Naive thymus-derived CD8-positive, alpha-beta T cell (primary cell): ENCODE data around the gene PDZD7. TPM values are rescaled to one million over a fixed set of nuclear protein-coding genes. Genes with fewer than 3 reads are reported as not detected.

ENCODE experiments used
- ATAC-seq, 2 donors: fragments of 150-1000 bp; cut with Tn5 transposase in 1 of 2; sonication (Bioruptor Pico), chemical (Tn5 transposase) in 1 of 2; 1 replicate in 1 of 2; 2 replicates in 1 of 2; pipeline ENCODE4 v1.10.0; 2021; ENCODE audit warnings: mild to moderate bottlenecking in 2 of 2, moderate library complexity in 2 of 2
- POLR2A ChIA-PET: fragments of 350-600 bp; sonication (Branson Sonifier 250); formaldehyde crosslinking; loops from one replicate; lab custom pipeline; 2021; ENCODE audit warnings: antibody characterized with exemption; lab: Charles Lee
- DNase-seq, 10 donors: peaks; one replicate each; pipeline versions ENCODE4 v3.0.0 to v3.0.0-alpha.2; 2020 to 2022
- H3K27ac Mint-ChIP-seq, 10 donors: one replicate each; pipeline ENCODE4 v1.8.0; 2020 to 2022; ENCODE audit warnings: mild to moderate bottlenecking in 10 of 10, mixed read lengths in 10 of 10, moderate library complexity in 4 of 10, inconsistent platforms in 1 of 10
- H3K27me3 Mint-ChIP-seq, 5 donors: one replicate each; pipeline ENCODE4 v1.8.0; 2021 to 2022; ENCODE audit warnings: mixed read lengths in 5 of 5
- H3K36me3 Mint-ChIP-seq, 3 donors: one replicate each; pipeline ENCODE4 v1.8.0; 2020 to 2022; ENCODE audit warnings: mixed read lengths in 3 of 3, mild to moderate bottlenecking in 2 of 3, inconsistent platforms in 1 of 3
- H3K4me1 Mint-ChIP-seq, 4 donors: one replicate each; pipeline ENCODE4 v1.8.0; 2021 to 2022; ENCODE audit warnings: mixed read lengths in 4 of 4
- H3K4me3 Mint-ChIP-seq, 10 donors: one replicate each; pipeline ENCODE4 v1.8.0; 2020 to 2022; ENCODE audit warnings: mild to moderate bottlenecking in 10 of 10, mixed read lengths in 10 of 10, moderate library complexity in 6 of 10, inconsistent platforms in 1 of 10
- H3K9me3 Mint-ChIP-seq, 9 donors: one replicate each; pipeline ENCODE4 v1.8.0; 2020 to 2022; ENCODE audit warnings: mixed read lengths in 9 of 9, mild to moderate bottlenecking in 3 of 9, inconsistent platforms in 1 of 9, moderate library complexity in 1 of 9
- polyA plus RNA-seq, 3 donors: library from polyadenylated mRNA; unstranded; fragments of 300-500 nt; fragmentation: Illumina TruSeq; gene quantifications; one replicate each; pipeline ENCODE4 v1.2.3, GENCODE V29; 2021
- total RNA-seq, 8 experiments: library from RNA in 2 of 8; stranded (reverse) in 2 of 8; gene quantifications; one replicate each; pipeline ENCODE4 v1.2.3 and lab custom pipeline; 2021 to 2026

PDZD7 gene
- total and polyA plus RNA-seq, 5 experiments from 2014 or later, result 0.39 to 1.4 (median 1.1) TPM

DNA sequence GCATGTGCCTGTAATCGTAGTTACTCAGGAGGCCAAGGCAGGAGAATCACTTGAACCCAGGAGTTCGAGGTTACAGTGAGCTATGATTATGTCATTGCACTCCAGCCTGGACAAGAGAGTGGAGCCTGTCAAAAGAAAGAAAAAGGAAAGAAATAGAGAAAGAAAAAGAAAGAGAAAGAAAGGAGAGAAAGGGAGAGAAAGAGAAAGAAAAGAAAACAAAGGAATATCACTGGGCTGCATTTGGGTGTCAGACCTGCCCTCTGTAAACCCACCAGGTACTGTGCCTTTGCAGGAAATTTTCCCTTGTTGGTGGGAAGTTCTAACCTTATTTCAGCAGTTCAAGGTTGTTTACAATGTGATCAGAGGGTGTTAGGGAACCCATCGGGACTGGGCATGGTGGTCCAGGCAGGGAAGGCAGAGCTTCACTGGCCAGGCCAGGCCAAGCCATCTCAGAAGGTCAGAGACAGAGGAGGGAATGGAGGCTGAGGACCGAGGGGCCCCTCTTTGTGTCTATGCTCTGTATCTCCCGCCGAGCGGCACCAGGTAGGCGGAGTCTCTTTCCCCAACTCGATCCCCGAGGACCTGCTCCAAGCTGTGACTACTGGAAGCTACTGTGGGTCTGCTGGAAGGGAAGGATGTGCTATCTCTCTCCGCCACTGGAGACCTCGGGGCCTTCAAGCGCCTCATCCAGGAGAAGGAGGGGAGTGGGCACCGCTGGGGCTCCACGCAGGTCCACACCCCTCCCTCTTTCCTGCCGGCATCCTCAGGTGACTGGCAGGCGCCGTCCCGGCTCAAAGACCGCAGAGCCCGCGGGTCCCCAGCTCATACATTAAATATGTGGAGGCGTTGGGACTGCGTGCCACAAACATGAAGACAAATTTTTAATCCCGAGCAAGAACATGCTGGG is 15.7 kb upstream of the PDZD7 start:
- peaks cover 26 to 58% (median 41%) of the 10 kb centered on the region in 5 donors for H3K27me3 Mint-ChIP-seq
- ATAC-seq, result no peak
- H3K36me3 Mint-ChIP-seq, result no peaks in the 10 kb centered on the region
- no peaks in the 10 kb centered on the region for H3K9me3 Mint-ChIP-seq
- H3K4me3 Mint-ChIP-seq, result no peak overlapping the region
- peak in 1 of 10 donors; percentile 38 for DNase-seq
- POLR2A ChIA-PET, result no interaction called here
- H3K4me1 Mint-ChIP-seq, result peaks cover 27 to 48% (median 32%) of the 10 kb centered on the region in 4 donors
- H3K27ac Mint-ChIP-seq, result no peak overlapping the region

DNA sequence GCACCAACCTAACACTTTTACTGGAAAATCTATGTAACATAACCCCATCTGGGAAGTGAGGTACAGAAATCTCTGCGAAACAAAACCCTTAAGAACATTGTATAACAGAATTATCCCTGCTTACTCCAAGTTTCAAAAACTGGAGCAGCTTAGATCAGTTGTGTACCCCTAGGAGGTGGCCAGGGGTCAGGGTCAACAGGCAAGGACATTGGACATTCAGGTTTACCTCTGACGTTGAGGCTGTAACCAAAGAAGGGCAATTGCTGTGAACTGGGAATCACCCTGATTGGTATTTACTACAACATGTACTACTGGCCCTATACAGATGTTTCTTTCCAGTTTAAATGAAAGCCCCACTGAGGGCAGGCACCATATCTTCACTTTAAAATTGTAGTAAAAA is 13.2 kb upstream of the PDZD7 start:
- Mint-ChIP-seq H3K27ac (no peak overlapping the region), H3K27me3 (peaks cover 16 to 34% (median 28%) of the 10 kb centered on the region in 5 donors), H3K36me3 (peaks cover 0 to 3% (median 0%) of the 10 kb centered on the region in 3 donors), H3K4me3 (peak overlapping the region in 3 of 10 donors; percentile 12 to 97 (median 14)), H3K9me3 (no peaks in the 10 kb centered on the region), H3K4me1 (peaks cover 24 to 39% (median 28%) of the 10 kb centered on the region in 4 donors)
- ATAC-seq (no peak), DNase-seq (no peak)
- POLR2A ChIA-PET, result interaction anchor here (1.3 to 3.3 kb wide), 4 partner anchors 13 to 19 kb away, joined by 3 to 38 read pairs (median 7); partner anchors contain the start of genes KAZALD1, PDZD7 and SFXN3

DNA sequence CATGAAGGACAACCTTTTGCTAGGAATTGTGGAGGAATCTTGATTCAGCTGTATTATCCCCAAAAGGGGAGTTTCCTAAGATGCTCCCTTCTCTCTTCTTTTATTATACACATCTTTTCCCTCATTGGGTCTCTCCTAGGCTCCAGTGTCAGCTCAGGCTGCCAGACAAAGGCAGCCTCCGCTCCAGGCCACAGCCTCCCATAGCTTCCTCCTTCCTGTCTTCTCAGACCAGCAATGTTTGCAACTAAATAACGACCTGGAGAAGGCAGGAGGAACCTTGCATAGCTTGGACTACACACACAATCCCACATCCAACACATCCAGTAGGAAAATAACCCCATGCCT is 12.4 kb upstream of the PDZD7 start:
- H3K9me3 Mint-ChIP-seq, result no peaks in the 10 kb centered on the region
- DNase-seq, result no peak
- peaks cover 10 to 26% (median 20%) of the 10 kb centered on the region in 5 donors for H3K27me3 Mint-ChIP-seq
- POLR2A ChIA-PET, result interaction anchor here (0.9 to 3.3 kb wide), 11 partner anchors 9 to 98 kb away, joined by 3 to 38 read pairs (median 5); partner anchors contain the start of genes KAZALD1, PDZD7 and SFXN3
- ATAC-seq, result no peak
- peak overlapping the region in 9 of 10 donors; percentile 61 to 98 (median 95) for H3K27ac Mint-ChIP-seq
- peaks cover 18 to 32% (median 27%) of the 10 kb centered on the region in 4 donors for H3K4me1 Mint-ChIP-seq
- peaks cover 0 to 8% (median 0%) of the 10 kb centered on the region in 3 donors for H3K36me3 Mint-ChIP-seq
- H3K4me3 Mint-ChIP-seq, result peak overlapping the region; percentile 91 to 99 (median 98)

- peaks cover 6 to 21% (median 16%) of the 10 kb centered on the region in 5 donors for H3K27me3 Mint-ChIP-seq
- H3K36me3 Mint-ChIP-seq, result peaks cover 0 to 14% (median 0%) of the 10 kb centered on the region in 3 donors
- H3K27ac Mint-ChIP-seq, result peak overlapping the region; percentile 80 to 98 (median 96)
- H3K4me1 Mint-ChIP-seq, result peaks cover 17 to 28% (median 25%) of the 10 kb centered on the region in 4 donors
- DNase-seq (peak; percentile 59 to 86 (median 64)), ATAC-seq (peak; percentile 77 to 83)
- H3K9me3 Mint-ChIP-seq, result no peaks in the 10 kb centered on the region
- peak overlapping the region; percentile 91 to 99 (median 98) for H3K4me3 Mint-ChIP-seq
- POLR2A ChIA-PET, result interaction anchor here (0.6 to 3.3 kb wide), 13 partner anchors 8 to 99 kb away, joined by 3 to 38 read pairs (median 5); partner anchors contain the start of genes KAZALD1, PDZD7 and SFXN3
Observed at GRCh38 chr10:101042667-101043362, 11.9 kb upstream of the PDZD7 start.

DNA sequence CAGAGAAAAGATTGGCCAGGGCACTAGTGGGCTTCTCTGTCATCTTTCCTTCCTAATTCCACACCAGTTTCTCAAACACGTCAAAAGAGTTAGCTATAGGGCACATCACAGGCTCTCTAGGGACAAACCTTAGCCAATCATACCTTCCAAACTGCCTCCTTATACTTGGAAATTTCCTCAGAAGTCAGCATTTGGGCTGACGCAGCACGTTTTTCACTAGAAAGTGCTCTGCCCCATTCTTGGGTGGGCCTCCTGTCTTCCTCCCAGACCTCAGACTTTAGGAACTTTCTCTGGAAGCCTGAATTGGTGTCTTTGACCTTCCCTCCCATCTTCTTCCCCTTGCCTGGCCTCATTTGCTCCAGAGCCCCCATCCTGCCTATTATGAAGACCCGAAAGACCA is 11.2 kb upstream of the PDZD7 start:
- POLR2A ChIA-PET, result interaction anchor here (0.6 to 3.3 kb wide), 8 partner anchors 8 to 100 kb away, joined by 3 to 38 read pairs (median 6); partner anchors contain the start of gene KAZALD1
- no peak for ATAC-seq
- no peaks in the 10 kb centered on the region for H3K9me3 Mint-ChIP-seq
- peaks cover 17 to 28% (median 25%) of the 10 kb centered on the region in 4 donors for H3K4me1 Mint-ChIP-seq
- H3K36me3 Mint-ChIP-seq, result peaks cover 0 to 20% (median 4%) of the 10 kb centered on the region in 3 donors
- peak overlapping the region; percentile 91 to 99 (median 98) for H3K4me3 Mint-ChIP-seq
- H3K27ac Mint-ChIP-seq, result peak overlapping the region in 5 of 10 donors; percentile 44 to 98 (median 97)
- DNase-seq, result no peak
- H3K27me3 Mint-ChIP-seq, result peaks cover 6 to 14% (median 12%) of the 10 kb centered on the region in 5 donors

DNA sequence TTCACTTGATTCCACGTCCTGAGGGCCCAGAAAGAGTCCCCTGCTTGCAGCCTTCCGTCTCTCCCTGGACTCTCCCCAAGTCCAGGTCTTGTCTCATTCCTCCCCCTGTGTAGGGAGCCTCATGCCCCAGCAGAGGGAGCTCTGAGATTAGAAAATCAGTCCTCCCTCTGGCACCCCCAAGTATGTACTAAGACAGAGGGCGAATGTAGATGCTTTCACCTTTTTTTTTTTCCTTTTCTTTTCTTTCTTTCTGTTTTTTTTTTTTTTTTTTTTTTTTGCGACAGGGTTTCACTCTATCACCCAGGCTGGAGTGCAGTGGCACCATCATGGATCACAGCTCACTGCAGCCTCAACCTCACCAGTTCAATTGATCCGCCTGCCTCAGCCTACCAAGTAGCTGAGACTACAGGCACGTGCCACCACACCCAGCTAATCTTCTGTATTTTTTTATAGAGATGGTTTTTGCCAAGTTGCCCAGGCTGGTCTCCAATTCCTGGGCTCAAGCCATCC is 10.4 kb upstream of the PDZD7 start:
- Mint-ChIP-seq H3K4me3 (peak overlapping the region in 6 of 10 donors; percentile 12 to 45 (median 36)), H3K9me3 (no peaks in the 10 kb centered on the region), H3K4me1 (peaks cover 17 to 28% (median 25%) of the 10 kb centered on the region in 4 donors), H3K27me3 (peaks cover 1 to 6% (median 4%) of the 10 kb centered on the region in 5 donors), H3K36me3 (peaks cover 0 to 27% (median 4%) of the 10 kb centered on the region in 3 donors), H3K27ac (peak overlapping the region in 6 of 10 donors; percentile 3 to 86 (median 16))
- POLR2A ChIA-PET, result interaction anchor here (0.6 to 3.3 kb wide), 11 partner anchors 9 to 714 kb away, joined by 3 to 38 read pairs (median 5); partner anchors contain the start of genes KAZALD1, PDZD7 and SFXN3
- DNase-seq (peak; percentile 45 to 89 (median 77)), ATAC-seq (peak; percentile 87 to 94)

DNA sequence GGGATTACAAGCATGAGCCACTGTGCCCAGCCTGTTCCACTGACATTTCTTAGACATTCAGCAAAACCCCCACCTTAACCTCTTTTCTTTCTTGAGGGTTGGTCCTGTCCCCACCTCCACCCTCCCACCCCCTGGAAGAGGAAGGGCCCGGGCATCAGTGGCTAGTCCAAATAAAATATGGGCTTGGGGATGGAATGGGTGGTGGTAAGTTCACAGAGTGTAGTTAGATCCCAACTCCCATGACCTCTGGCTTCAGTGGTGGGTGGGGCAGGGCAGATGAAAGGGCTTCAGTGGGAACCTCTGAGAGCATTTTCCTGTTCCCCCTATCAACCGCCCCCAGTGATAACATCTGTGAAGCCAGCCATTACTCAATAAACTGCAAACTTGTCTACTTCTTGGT is 9.9 kb upstream of the PDZD7 start:
- no peak for DNase-seq
- Mint-ChIP-seq H3K9me3 (no peaks in the 10 kb centered on the region), H3K27me3 (peaks cover 0 to 4% (median under 1%) of the 10 kb centered on the region in 5 donors), H3K36me3 (peaks cover 0 to 31% (median 4%) of the 10 kb centered on the region in 3 donors), H3K27ac (peak overlapping the region in 5 of 10 donors; percentile 3 to 86 (median 16)), H3K4me1 (peaks cover 17 to 28% (median 25%) of the 10 kb centered on the region in 4 donors), H3K4me3 (no peak overlapping the region)
- POLR2A ChIA-PET, result interaction anchor here (0.6 to 3.3 kb wide), 9 partner anchors 9 to 714 kb away, joined by 3 to 38 read pairs (median 6); partner anchors contain the start of genes KAZALD1, PDZD7 and SFXN3
- no peak for ATAC-seq

- peaks cover 17 to 28% (median 25%) of the 10 kb centered on the region in 4 donors for H3K4me1 Mint-ChIP-seq
- no peak for DNase-seq
- no peaks in the 10 kb centered on the region for H3K9me3 Mint-ChIP-seq
- POLR2A ChIA-PET, result interaction anchor here (0.6 to 1.7 kb wide), 2 partner anchors 9 to 83 kb away, joined by 5 to 6 read pairs; partner anchors contain the start of genes PDZD7 and SFXN3
- peaks cover 0 to 4% (median 0%) of the 10 kb centered on the region in 5 donors for H3K27me3 Mint-ChIP-seq
- peak overlapping the region in 1 of 10 donors; percentile 41 for H3K27ac Mint-ChIP-seq
- ATAC-seq, result no peak
- H3K4me3 Mint-ChIP-seq, result no peak overlapping the region
- H3K36me3 Mint-ChIP-seq, result peaks cover 0 to 38% (median 4%) of the 10 kb centered on the region in 3 donors
Observed at GRCh38 chr10:101040061-101040460, 9.1 kb upstream of the PDZD7 start.

DNA sequence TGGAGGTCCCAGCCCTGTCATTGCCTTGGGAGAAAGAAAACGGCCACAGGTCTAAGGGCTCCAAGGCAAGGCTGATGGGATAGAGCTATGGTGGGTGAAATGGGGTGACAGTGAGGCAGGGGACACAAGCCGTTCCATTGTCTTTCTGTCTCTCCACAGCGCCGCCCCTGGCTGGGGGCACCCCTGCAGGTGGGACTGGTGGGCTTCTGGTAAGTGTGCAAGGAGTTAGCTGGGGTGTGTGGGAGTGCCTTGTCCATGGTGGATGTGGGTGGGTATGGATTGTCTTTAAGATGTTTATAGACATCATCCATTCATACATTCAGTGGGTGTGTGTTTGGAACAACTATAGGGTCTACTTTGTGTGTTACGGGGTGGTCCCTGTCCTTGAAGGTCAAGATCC is 7.6 kb upstream of the PDZD7 start:
- peaks cover 15 to 30% (median 24%) of the 10 kb centered on the region in 4 donors for H3K4me1 Mint-ChIP-seq
- POLR2A ChIA-PET, result interaction anchor here (1.7 kb wide), 1 partner anchor 7 kb away, joined by 6 read pairs; the partner anchor contains the start of genes PDZD7 and SFXN3
- H3K9me3 Mint-ChIP-seq, result no peaks in the 10 kb centered on the region
- ATAC-seq (no peak), DNase-seq (no peak)
- peak overlapping the region in 1 of 10 donors; percentile 15 for H3K4me3 Mint-ChIP-seq
- no peak overlapping the region for H3K27ac Mint-ChIP-seq
- no peaks in the 10 kb centered on the region for H3K27me3 Mint-ChIP-seq
- peaks cover 0 to 38% (median 4%) of the 10 kb centered on the region in 3 donors for H3K36me3 Mint-ChIP-seq

DNA sequence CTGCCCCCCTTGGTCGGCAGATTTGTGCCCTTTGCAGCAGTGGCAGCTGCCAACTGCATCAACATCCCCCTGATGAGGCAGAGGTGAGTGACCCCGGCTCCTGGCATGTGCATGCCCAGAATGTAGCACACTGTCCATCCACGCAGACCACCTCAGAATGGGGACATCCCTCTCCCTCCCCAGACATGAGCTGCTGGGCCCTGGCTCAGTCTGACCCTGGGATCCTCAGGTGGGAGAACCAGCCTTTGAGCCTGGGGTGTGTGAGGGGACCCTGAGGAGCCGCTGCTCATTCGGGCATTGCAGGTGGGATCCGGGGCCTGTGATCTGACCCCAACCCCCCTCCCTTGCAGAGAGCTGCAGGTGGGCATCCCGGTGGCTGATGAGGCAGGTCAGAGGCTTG is 5.8 kb upstream of the PDZD7 start:
- Mint-ChIP-seq H3K27ac (no peak overlapping the region), H3K36me3 (peaks cover 0 to 38% (median 4%) of the 10 kb centered on the region in 3 donors), H3K4me1 (peaks cover 9 to 23% (median 19%) of the 10 kb centered on the region in 4 donors), H3K27me3 (no peaks in the 10 kb centered on the region), H3K9me3 (no peaks in the 10 kb centered on the region), H3K4me3 (no peak overlapping the region)
- POLR2A ChIA-PET, result no interaction called here
- no peak for ATAC-seq
- DNase-seq, result no peak

DNA sequence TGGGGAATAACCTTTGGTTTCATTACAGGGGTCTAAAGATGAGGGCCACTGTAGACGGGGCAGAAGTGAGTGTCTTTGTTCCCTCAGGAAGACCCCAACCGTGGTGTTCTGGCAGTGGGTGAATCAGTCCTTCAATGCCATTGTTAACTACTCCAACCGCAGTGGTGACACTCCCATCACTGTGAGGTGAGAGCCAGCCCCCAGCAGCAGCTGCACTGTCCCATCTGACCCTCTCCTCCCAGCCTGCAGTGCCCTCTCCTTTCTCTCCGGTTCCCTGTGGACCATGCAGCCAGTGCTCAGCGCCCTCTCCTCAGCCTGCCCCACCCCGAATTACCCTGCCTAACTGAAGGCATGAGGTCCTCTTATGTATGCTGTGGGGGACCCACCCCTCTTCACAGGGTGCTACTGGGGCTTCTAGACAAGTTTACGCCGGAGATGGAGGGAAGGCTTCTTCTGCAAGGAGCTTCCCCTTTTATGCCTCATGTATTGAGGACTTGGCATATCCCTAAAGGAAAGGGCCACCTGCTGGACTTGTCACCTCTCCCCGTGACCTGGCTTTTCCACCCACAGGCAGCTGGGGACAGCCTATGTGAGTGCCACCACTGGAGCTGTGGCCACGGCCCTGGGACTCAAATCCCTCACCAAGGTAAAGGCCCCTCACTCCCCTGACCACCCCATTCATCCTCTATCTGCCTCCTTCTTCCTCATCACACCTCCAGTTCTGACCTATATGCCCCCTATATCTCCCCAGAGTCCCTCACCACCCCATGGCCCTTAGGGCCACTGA is 5.2 kb upstream of the PDZD7 start:
- Mint-ChIP-seq H3K9me3 (no peaks in the 10 kb centered on the region), H3K4me3 (no peak overlapping the region), H3K36me3 (peaks cover 0 to 38% (median 4%) of the 10 kb centered on the region in 3 donors), H3K4me1 (peaks cover 14 to 20% (median 17%) of the 10 kb centered on the region in 4 donors), H3K27ac (peak overlapping the region in 1 of 10 donors; percentile 51), H3K27me3 (no peaks in the 10 kb centered on the region)
- POLR2A ChIA-PET, result no interaction called here
- DNase-seq (no peak), ATAC-seq (no peak)
